Activated CD4-positive, alpha-beta T cell treated with anti-CD3 and anti-CD28 coated beads, Interleukin-2, amount 50 U/mL, for 1 hour (primary cell): ENCODE measurements around the gene VSTM1.

Experiments used
- DNase-seq: peaks from one replicate; pipeline ENCODE4 v3.0.0-alpha.2; 2020

The VSTM1 gene

GRCh38 chr19:54009440-54009839, 54.3 kb downstream of the VSTM1 start:
- no peak for DNase-seq

DNA sequence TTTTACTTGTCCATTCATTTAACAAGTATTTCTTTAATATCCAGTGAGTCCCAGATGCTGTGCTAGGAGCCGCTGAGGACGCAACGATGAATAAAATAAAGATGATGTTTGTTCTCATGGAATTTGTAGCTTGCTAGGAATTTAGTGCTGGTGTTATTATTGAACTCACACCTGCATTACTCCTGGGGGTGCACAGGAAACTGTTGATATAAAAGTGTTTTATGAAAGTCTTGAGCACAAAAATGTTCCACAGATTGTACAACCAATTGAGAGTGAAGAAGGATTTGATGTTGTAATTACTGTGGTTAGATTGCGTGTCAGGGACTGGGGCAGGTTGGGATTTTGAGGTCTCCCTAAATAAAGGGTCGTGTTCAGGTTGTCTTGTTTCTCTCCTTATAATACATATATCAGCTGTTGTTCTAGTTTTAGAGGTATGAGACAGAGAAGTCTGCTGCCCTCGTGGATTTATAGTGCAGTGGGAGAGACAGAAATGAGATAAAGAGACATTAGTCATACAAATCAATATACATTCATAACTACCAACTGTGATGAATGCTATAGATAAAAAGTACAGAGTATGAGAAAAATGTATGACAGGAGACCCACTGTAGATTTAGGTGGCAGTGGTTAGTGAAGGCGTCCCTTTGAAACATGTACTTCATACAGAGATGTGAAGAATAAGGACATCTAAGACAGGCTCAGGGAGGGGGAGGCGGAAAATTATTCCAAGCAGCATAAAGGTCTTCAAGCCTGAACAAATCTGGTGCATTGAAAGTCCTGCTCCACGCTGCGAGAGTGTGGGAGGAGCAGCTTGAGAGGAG, 61.0 kb downstream of the VSTM1 start:
- no peak for DNase-seq

GRCh38 chr19:54001496-54001895, 62.2 kb downstream of the VSTM1 start:
- no peak for DNase-seq

GRCh38 chr19:53999694-54000093, 64.0 kb downstream of the VSTM1 start:
- DNase-seq = no peak

- no peak for DNase-seq
Observed at GRCh38 chr19:53998223-53998622, 65.5 kb downstream of the VSTM1 start.

- no peak for DNase-seq
Observed at GRCh38 chr19:53994811-53995210, 68.9 kb downstream of the VSTM1 start.

DNA sequence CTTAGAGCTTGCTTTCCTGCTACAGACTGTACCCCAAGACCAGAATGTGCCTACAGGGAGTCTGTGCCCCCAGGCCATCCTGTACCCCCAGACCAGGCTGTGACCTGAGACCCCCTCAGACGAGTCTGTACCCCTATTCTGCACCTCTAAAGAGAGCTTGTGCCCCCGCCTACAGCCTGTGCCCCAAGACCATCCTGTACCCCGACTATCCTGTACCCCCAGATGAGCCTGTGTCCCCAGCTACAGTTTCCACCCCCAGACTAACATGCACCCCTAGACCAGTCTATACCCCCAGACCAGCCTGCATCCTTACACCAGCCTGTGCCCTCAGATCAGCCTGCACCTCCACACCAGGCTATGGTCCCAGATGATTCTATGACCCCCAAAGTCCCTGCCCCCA, 70.2 kb downstream of the VSTM1 start:
- DNase-seq = no peak

- DNase-seq = no peak
Observed at GRCh38 chr19:53992815-53993214, 70.9 kb downstream of the VSTM1 start.

GRCh38 chr19:53992211-53992610, 71.5 kb downstream of the VSTM1 start:
- DNase-seq = no peak

- DNase-seq = no peak
Observed at GRCh38 chr19:53991224-53992113, 72.2 kb downstream of the VSTM1 start, which contains the start of gene CACNG6. Gene CACNG6 (plus strand): TSS chr19:53991637. CDS start chr19:53992878, 1,241 bp downstream.
